Natural killer cell (primary cell): ENCODE results near the gene HSPBP1. TPM values are rescaled to one million over a fixed set of nuclear protein-coding genes. Genes with fewer than 3 reads are reported as not detected.

Experiments used
- ATAC-seq, 3 donors: fragments of 150-1000 bp in 2 of 3; fragments of 200-7000 bp in 1 of 3; cut with Tn5 transposase; 1 replicate in 1 of 3; 2 replicates in 2 of 3; pipeline ENCODE4 v1.10.0; 2021; ENCODE audit warnings: mild to moderate bottlenecking in 2 of 3, moderate library complexity in 2 of 3
- DNase-seq, 2 donors: peaks; one replicate each; pipeline versions ENCODE4 v3.0.0 to v3.0.0-alpha.2; 2013 to 2021; ENCODE audit warnings: mixed read lengths in 1 of 2
- H3K27ac ChIP-seq: one replicate; pipeline ENCODE4 v1.5.1; 2013; ENCODE audit warnings: mild to moderate bottlenecking, low read length
- H3K27me3 ChIP-seq: one replicate; pipeline ENCODE4 v1.6.1; 2013; ENCODE audit warnings: low read length; ENCODE audit not compliant: control insufficient read depth, insufficient read depth
- H3K36me3 ChIP-seq: one replicate; pipeline ENCODE4 v1.6.1; 2013; ENCODE audit warnings: low read length; ENCODE audit not compliant: control insufficient read depth, insufficient read depth
- H3K4me1 ChIP-seq: one replicate; pipeline ENCODE4 v1.6.1; 2013; ENCODE audit warnings: low read length; ENCODE audit not compliant: control insufficient read depth, insufficient read depth
- H3K4me3 ChIP-seq: one replicate; pipeline ENCODE4 v1.5.1; 2013; ENCODE audit warnings: low read length
- H3K9me3 ChIP-seq: one replicate; pipeline ENCODE4 v1.6.1; 2013; ENCODE audit warnings: low read length; ENCODE audit not compliant: control insufficient read depth, insufficient read depth
- H3K27ac Mint-ChIP-seq, 2 donors: one replicate each; pipeline ENCODE4 v1.8.0; 2022; ENCODE audit warnings: mild to moderate bottlenecking in 2 of 2, mixed read lengths in 2 of 2, moderate library complexity in 1 of 2
- H3K27me3 Mint-ChIP-seq, 2 donors: one replicate each; pipeline ENCODE4 v1.8.0; 2022; ENCODE audit warnings: low read depth in 2 of 2, mixed read lengths in 2 of 2
- H3K36me3 Mint-ChIP-seq: one replicate; pipeline ENCODE4 v1.8.0; 2022; ENCODE audit warnings: mixed read lengths
- H3K4me1 Mint-ChIP-seq, 2 donors: one replicate each; pipeline ENCODE4 v1.8.0; 2022; ENCODE audit warnings: mixed read lengths in 2 of 2
- H3K4me3 Mint-ChIP-seq: one replicate; pipeline ENCODE4 v1.8.0; 2022; ENCODE audit warnings: mild to moderate bottlenecking, moderate library complexity, mixed read lengths
- H3K9me3 Mint-ChIP-seq, 2 donors: one replicate each; pipeline ENCODE4 v1.8.0; 2022; ENCODE audit warnings: mixed read lengths in 2 of 2
- WGBS: methylation state at CpG from one replicate; pipeline ENCODE4 v1.1.7; 2013; ENCODE audit warnings: missing lambda C conversion rate; ENCODE audit not compliant: insufficient coverage; 5-methylcytosine and 5-hydroxymethylcytosine counted together
- intact Hi-C: fragments of 100-400 bp; cut with micrococcal nuclease; formaldehyde crosslinking; loops from one replicate; pipeline ENCODE4 v1.14.2; 2022
- total RNA-seq, 4 donors: library from RNA; stranded (reverse); fragments of 120-200 nt in 1 of 4; gene quantifications; one replicate each; pipeline versions ENCODE4 v1.2.3 to v1.2.4, GENCODE V29; 2013 to 2022
- TF ChIP-seq, protein P1 (sequence below): fragments of 200-600 bp; IDR thresholded peaks from one replicate; pipeline ENCODE4 v1.8.0; 2022; ENCODE audit warnings: antibody characterized with exemption

HSPBP1 gene
- total RNA-seq, 3 donors from 2014 or later (not counting 1 experiment from before 2014, with no cell fraction given): 17.1 to 19.5 (median 18.5) TPM

DNA sequence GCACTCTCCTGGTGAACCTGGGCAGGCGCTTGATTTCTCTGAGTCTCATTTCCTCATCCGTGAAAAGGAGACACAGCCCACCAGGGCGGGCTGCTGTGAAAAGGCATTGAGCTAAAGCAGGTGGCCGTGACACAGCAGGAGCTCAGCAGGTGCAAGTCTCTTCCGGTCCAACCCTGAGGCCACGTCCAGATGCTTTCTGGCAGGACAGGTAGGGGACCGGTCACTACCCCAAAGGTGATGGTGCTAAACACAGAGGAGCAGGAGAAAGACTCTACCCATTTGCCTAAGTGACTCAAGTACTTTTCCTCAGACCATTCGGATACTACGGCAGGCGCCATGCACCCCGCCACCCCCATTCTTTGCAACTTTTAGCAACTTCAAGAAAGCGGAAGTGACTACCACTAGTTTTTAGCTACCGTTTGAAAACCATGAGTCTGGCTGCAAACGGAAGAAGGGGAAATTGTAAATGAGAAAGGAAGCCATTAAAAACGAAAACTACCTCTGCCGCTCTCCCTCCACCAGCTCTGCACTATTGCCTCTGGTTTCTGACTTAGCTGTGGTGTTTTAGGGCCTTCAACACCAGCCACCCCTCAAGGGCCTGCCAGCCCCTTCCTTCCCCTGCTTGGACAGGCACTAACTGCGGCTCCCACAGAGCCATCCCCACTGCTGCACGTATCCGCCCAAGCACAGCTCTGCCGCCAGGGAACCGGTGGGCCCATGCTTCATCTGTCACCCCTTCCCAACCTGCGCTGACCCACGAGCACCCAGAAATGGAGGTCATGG, 25.9 kb downstream of the HSPBP1 start:
- Mint-ChIP-seq H3K27ac (peak overlapping the region; percentile 93 to 98), H3K4me3 (peak overlapping the region; percentile 98), H3K4me1 (peaks cover 74 to 81% of the 10 kb centered on the region in 2 donors), H3K36me3 (no peaks in the 10 kb centered on the region), H3K9me3 (no peaks in the 10 kb centered on the region), H3K27me3 (no peaks in the 10 kb centered on the region)
- Histone ChIP-seq H3K27ac (peak overlapping the region; percentile 92), H3K27me3 (no peaks in the 10 kb centered on the region), H3K36me3 (peaks cover 4% of the 10 kb centered on the region), H3K9me3 (no peaks in the 10 kb centered on the region), H3K4me3 (peak overlapping the region; percentile 58), H3K4me1 (peaks cover 90% of the 10 kb centered on the region)
- under 1% methylated on average over 21 of the region's 23 CpGs for WGBS
- intact Hi-C loops: loop anchor here (10.0 kb wide), 1 partner anchor 339 kb away; no protein-coding TSS in a partner anchor
- TF ChIP-seq, protein P1, sequence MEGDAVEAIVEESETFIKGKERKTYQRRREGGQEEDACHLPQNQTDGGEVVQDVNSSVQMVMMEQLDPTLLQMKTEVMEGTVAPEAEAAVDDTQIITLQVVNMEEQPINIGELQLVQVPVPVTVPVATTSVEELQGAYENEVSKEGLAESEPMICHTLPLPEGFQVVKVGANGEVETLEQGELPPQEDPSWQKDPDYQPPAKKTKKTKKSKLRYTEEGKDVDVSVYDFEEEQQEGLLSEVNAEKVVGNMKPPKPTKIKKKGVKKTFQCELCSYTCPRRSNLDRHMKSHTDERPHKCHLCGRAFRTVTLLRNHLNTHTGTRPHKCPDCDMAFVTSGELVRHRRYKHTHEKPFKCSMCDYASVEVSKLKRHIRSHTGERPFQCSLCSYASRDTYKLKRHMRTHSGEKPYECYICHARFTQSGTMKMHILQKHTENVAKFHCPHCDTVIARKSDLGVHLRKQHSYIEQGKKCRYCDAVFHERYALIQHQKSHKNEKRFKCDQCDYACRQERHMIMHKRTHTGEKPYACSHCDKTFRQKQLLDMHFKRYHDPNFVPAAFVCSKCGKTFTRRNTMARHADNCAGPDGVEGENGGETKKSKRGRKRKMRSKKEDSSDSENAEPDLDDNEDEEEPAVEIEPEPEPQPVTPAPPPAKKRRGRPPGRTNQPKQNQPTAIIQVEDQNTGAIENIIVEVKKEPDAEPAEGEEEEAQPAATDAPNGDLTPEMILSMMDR: no peak
- DNase-seq: peak; percentile 52 to 85
- peak; percentile 39 to 56 (median 49) for ATAC-seq

DNA sequence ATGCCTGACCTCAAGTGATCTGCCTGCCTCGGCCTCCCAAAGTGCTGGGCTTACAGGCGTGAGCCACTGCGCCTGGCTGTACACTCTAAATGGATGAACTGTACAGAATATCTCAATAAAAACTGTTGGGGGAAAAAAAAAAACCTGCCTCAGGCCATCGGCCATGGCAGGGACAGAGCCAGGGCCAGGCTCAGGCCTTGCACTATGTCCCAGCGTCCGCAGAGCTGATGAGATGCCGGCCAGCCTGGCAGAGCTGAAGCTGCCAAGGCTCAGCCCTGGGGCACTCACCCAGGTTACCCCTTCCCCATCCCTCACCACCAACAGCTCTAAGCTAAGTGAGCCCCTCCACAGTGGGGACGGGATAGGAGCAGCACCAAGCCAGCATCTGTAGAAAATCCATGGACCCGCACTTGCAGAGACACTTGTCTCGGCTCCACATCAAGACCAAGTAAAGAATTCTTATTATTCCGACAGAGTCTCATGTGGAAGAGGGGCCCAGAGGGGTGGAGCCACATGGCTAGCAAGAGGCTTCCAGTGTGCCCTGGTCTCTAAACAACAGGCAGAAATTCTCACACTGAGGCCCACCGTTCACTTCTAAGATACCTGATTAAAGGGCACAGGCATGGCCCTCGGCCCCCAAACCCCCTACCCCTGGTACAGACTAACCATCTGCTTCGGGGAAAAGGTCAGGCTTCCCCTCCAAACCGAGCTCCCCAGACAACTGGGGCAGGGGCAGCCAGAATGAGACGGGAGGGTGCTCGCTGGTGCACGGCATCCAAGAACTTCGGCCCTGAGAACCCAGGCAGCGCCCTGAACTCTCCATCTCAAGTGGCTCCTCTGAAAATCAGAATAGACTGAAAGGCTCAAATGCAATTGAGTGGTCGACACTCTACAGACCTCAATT, 26.9 kb downstream of the HSPBP1 start:
- H3K27ac Mint-ChIP-seq: peak overlapping the region; percentile 93 to 98
- no peaks in the 10 kb centered on the region for H3K36me3 Mint-ChIP-seq
- 44% methylated on average over 21 of the region's 21 CpGs for WGBS
- no peaks in the 10 kb centered on the region for H3K27me3 Mint-ChIP-seq
- Histone ChIP-seq H3K27ac (peak overlapping the region; percentile 92), H3K9me3 (no peaks in the 10 kb centered on the region), H3K27me3 (no peaks in the 10 kb centered on the region), H3K36me3 (peaks cover 4% of the 10 kb centered on the region), H3K4me1 (peaks cover 98% of the 10 kb centered on the region), H3K4me3 (peak overlapping the region; percentile 58)
- peak overlapping the region; percentile 98 for H3K4me3 Mint-ChIP-seq
- TF ChIP-seq, protein P1: no peak
- no peaks in the 10 kb centered on the region for H3K9me3 Mint-ChIP-seq
- ATAC-seq (no peak), DNase-seq (no peak)
- intact Hi-C loops: loop anchor here (10.0 kb wide), 1 partner anchor 338 kb away; no protein-coding TSS in a partner anchor
- H3K4me1 Mint-ChIP-seq: peaks cover 81 to 85% of the 10 kb centered on the region in 2 donors

DNA sequence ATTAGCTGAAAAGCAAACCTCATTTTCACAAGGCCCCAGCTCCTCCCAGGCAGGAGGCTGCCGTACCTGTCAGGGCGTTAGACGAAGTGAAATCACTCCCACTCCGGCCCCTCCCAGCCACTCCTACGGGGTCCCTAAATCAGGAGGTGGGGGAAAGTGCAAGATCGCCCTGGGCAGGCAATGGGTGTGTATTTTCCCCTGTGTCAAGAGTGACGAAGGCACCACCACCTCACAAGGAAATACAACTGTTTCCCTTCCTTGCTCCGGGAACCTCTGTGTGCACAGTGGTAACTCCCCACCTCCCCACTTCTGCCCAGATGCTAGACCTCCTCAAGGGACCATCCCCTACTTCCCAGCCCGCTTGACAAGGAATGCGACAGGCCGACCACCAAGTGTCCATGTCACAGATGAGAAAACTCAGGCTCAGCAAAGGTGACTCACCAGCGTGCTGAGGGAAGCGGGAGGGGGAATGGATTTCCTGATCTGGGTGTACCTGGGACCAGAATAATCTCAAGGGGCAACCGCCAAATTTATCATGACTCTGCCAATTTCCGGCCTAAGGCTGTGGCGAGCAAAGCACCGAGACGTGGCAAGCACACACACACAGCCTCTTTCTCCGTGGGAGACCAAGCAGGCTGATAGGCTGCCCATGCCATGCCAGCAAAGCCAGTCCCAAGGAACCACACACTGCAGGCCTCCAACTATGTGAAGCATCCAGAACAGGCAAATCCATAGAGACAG, 28.4 kb downstream of the HSPBP1 start:
- WGBS: 5% methylated on average over 19 of the region's 19 CpGs
- intact Hi-C loops: loop anchor here (10.0 kb wide), 1 partner anchor 337 kb away; no protein-coding TSS in a partner anchor
- Histone ChIP-seq H3K36me3 (peaks cover 10% of the 10 kb centered on the region), H3K27me3 (no peaks in the 10 kb centered on the region), H3K9me3 (no peaks in the 10 kb centered on the region), H3K4me1 (peaks cover 98% of the 10 kb centered on the region), H3K4me3 (no peak overlapping the region), H3K27ac (peak overlapping the region; percentile 92)
- Mint-ChIP-seq H3K27ac (peak overlapping the region; percentile 93 to 98), H3K9me3 (no peaks in the 10 kb centered on the region), H3K36me3 (no peaks in the 10 kb centered on the region), H3K27me3 (no peaks in the 10 kb centered on the region), H3K4me3 (peak overlapping the region; percentile 86), H3K4me1 (peaks cover 66 to 75% of the 10 kb centered on the region in 2 donors)
- ATAC-seq (peak in 2 of 3 donors; percentile 24 to 27), DNase-seq (peak; percentile 40 to 68)
- TF ChIP-seq, protein P1: no peak
